ENCODE measurements around the gene DCK. TPM values are rescaled to one million over a fixed set of nuclear protein-coding genes. Genes with fewer than 3 reads are reported as not detected.

Gene DCK
- total RNA-seq, 1 donor from 2014 or later = 12.7 TPM

DNA sequence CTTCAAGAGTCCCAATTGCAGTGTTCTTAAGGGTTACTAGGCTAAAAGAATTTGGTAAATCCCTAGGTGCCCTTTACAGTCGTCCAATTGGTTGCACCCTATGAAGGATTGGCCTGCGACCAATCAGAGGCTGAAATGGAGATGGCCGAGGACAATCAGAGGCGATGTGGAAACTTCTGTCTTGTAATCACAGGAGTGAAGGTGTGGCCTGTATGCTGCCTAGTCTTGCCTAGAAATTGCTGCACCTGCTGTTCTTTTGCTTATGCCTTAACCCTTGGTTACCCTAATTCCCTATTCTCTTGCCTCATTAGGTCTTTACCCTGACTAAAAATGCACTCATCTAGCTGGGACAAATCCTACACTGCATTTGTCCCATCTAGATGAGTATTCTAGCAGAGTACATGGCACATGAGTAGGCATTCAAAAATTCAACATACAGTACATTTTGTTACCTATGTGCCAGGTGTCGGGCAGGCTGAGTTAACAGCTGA is 1.0 kb upstream of the DCK start:
- Mint-ChIP-seq H3K4me3 (peak overlapping the region; percentile 85), H3K27me3 (ENCODE audit: low read depth) (no peaks in the 10 kb centered on the region), H3K27ac (peak overlapping the region; percentile 94), H3K36me3 (no peaks in the 10 kb centered on the region), H3K4me1 (peaks cover 38% of the 10 kb centered on the region), H3K9me3 (no peaks in the 10 kb centered on the region)
- no peak for DNase-seq (ENCODE audit: low spot score in 2 of 2, unreplicated experiment in 2 of 2)
- TF ChIP-seq, protein P1, sequence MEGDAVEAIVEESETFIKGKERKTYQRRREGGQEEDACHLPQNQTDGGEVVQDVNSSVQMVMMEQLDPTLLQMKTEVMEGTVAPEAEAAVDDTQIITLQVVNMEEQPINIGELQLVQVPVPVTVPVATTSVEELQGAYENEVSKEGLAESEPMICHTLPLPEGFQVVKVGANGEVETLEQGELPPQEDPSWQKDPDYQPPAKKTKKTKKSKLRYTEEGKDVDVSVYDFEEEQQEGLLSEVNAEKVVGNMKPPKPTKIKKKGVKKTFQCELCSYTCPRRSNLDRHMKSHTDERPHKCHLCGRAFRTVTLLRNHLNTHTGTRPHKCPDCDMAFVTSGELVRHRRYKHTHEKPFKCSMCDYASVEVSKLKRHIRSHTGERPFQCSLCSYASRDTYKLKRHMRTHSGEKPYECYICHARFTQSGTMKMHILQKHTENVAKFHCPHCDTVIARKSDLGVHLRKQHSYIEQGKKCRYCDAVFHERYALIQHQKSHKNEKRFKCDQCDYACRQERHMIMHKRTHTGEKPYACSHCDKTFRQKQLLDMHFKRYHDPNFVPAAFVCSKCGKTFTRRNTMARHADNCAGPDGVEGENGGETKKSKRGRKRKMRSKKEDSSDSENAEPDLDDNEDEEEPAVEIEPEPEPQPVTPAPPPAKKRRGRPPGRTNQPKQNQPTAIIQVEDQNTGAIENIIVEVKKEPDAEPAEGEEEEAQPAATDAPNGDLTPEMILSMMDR (IDR thresholded peaks at IDR 0.05; ENCODE audit: unreplicated experiment) = no peak

DNA sequence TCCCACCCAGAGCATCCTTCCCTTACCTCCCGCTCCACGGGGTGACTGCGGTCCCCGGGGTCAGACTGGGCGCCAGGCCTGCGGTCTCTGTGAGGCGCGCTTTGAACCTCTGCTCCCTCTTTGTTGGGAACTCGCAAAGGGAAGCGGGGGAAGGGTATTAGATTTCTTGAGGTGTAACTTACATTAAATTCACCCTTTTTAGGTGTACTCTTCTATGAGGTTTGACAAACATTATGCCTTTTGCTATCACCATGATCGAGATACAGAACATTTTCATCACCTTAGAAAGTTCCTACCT is 569 bp downstream of the DCK start:
- TF ChIP-seq, protein P1 (IDR thresholded peaks at IDR 0.05; ENCODE audit: unreplicated experiment) = no peak
- Mint-ChIP-seq H3K27ac (peak overlapping the region; percentile 47), H3K36me3 (peaks cover 7% of the 10 kb centered on the region), H3K27me3 (ENCODE audit: low read depth) (no peaks in the 10 kb centered on the region), H3K4me1 (peaks cover 39% of the 10 kb centered on the region), H3K9me3 (no peaks in the 10 kb centered on the region), H3K4me3 (peak overlapping the region; percentile 85)
- no peak for DNase-seq (ENCODE audit: low spot score in 2 of 2, unreplicated experiment in 2 of 2)

DNA sequence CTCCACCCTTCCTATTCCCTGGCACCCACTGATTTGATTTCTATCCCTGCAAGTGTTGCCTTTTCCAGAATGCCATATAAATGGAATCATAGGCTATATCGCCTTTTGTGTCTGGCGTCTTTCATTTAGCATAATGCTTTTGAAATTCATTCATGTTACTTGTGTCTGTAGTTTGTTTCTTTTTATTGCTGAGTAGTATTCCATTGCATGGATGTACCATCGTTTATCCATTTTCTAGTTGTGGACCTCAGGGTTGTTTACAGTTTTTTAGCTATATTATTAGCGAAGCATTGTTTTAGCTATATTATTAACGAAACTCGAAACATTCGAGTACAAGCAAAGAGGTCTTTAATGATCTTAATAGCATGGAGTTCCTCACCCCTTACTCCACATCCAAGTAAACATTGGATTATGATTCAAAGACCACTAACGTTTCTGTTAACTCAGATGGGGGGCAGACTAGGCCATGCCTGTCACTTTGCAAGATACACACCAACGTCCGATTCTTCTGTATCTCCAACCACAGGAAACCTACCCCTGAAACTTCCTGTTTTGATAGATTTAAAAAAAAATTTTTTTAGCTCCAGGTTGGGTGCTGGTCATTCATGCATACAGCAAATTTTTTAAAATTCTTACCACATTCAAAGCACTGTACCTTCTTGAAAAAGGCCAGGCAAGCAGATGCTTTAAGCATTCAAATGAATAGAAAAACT is 1.1 kb downstream of the DCK start:
- Mint-ChIP-seq H3K4me3 (peak overlapping the region; percentile 85), H3K27ac (peak overlapping the region; percentile 47), H3K4me1 (peaks cover 39% of the 10 kb centered on the region), H3K36me3 (peaks cover 12% of the 10 kb centered on the region), H3K9me3 (peaks cover 2% of the 10 kb centered on the region), H3K27me3 (ENCODE audit: low read depth) (no peaks in the 10 kb centered on the region)
- no peak for DNase-seq (ENCODE audit: low spot score in 2 of 2, unreplicated experiment in 2 of 2)
- TF ChIP-seq, protein P1 (IDR thresholded peaks at IDR 0.05; ENCODE audit: unreplicated experiment) = no peak

DNA sequence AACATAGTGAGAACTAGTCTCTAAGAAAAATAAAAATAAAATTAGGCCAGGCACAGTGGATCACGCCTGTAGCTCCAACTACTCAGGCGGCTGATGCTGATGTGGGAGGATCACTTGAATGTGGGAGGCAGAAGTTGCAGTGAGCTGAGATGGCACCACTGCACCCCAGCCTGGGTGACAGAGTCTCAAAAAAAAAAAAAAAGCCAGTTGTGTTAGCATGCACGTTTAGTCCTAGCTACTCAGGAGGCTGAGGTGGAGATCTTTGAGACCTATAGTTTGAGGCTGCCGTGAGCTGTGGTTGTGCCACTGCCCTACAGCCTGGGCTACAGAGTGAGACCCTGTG is 2.5 kb downstream of the DCK start:
- Mint-ChIP-seq H3K4me3 (peak overlapping the region; percentile 85), H3K36me3 (peaks cover 27% of the 10 kb centered on the region), H3K27me3 (ENCODE audit: low read depth) (no peaks in the 10 kb centered on the region)

DNA sequence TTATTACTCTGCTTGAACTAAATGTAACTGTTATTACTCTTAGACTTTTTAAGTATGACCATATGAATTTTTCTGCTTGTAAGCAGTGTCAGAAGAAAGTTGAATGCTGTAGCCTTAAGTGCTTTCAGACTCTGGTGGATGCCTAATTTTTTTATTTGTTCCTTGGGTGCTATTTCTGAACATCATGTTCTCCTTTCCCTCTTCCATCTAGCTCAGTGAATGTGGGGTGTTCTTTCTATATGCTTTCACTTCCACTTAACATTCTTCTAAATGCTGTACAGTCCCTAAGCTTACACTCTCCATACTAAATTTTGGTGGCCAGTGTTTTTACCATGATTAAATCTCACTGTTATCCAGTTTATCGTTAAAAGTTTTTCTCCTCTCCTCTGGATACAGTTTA is 3.6 kb downstream of the DCK start:
- H3K27ac Mint-ChIP-seq = no peak overlapping the region
- TF ChIP-seq, protein P1 (IDR thresholded peaks at IDR 0.05; ENCODE audit: unreplicated experiment) = no peak
- peaks cover 37% of the 10 kb centered on the region for H3K36me3 Mint-ChIP-seq
- H3K4me1 Mint-ChIP-seq = peaks cover 39% of the 10 kb centered on the region
- H3K4me3 Mint-ChIP-seq = no peak overlapping the region
- H3K9me3 Mint-ChIP-seq = peaks cover 25% of the 10 kb centered on the region
- H3K27me3 Mint-ChIP-seq (ENCODE audit: low read depth) = no peaks in the 10 kb centered on the region
- DNase-seq (ENCODE audit: low spot score in 2 of 2, unreplicated experiment in 2 of 2) = no peak

More for the DNA sequence above, 2.5 kb downstream of the DCK start:
- Mint-ChIP-seq H3K27ac (peak overlapping the region; percentile 21), H3K9me3 (peaks cover 15% of the 10 kb centered on the region), H3K4me1 (peaks cover 39% of the 10 kb centered on the region)
- DNase-seq (ENCODE audit: low spot score in 2 of 2, unreplicated experiment in 2 of 2) = no peak
- TF ChIP-seq, protein P1 (IDR thresholded peaks at IDR 0.05; ENCODE audit: unreplicated experiment) = no peak

All from mesothelial cell of epicardium (in vitro differentiated cells).